Stimulated activated CD8-positive, alpha-beta memory T cell treated with anti-CD3 and anti-CD28 coated beads, Interleukin-15, amount 100 ng/mL, for 24 hours (primary cell): ENCODE results near the gene DGKB.

Experiments
- DNase-seq: peaks from one replicate; pipeline ENCODE4 v3.0.0-alpha.2; 2020; ENCODE audit warnings: low read depth

Gene DGKB

GRCh38 chr7:14380881-14381280, 521.7 kb downstream of the DGKB start:
- DNase-seq, result no peak

GRCh38 chr7:14377646-14378266, 524.8 kb downstream of the DGKB start:
- no peak for DNase-seq

- DNase-seq, result no peak
These were observed 525.8 kb downstream of the DGKB start for GRCh38 chr7:14376711-14377110.

- DNase-seq, result no peak
These were observed 526.6 kb downstream of the DGKB start for GRCh38 chr7:14375998-14376397.

GRCh38 chr7:14374336-14374735, 528.2 kb downstream of the DGKB start:
- DNase-seq, result no peak

GRCh38 chr7:14368285-14368684, 534.3 kb downstream of the DGKB start:
- DNase-seq, result no peak

GRCh38 chr7:14351167-14351566, 551.4 kb downstream of the DGKB start:
- no peak for DNase-seq

GRCh38 chr7:14341200-14341775, 561.3 kb downstream of the DGKB start:
- DNase-seq, result no peak

- DNase-seq, result no peak
These were observed 562.0 kb downstream of the DGKB start for GRCh38 chr7:14340393-14341074.

- DNase-seq, result no peak
These were observed 562.7 kb downstream of the DGKB start for GRCh38 chr7:14339861-14340260.

- DNase-seq, result no peak
These were observed 566.3 kb downstream of the DGKB start for GRCh38 chr7:14336256-14336655.

GRCh38 chr7:14332155-14332554, 570.4 kb downstream of the DGKB start:
- no peak for DNase-seq

GRCh38 chr7:14324767-14325166, 577.8 kb downstream of the DGKB start:
- DNase-seq, result no peak

GRCh38 chr7:14322724-14323123, 579.8 kb downstream of the DGKB start:
- no peak for DNase-seq

- DNase-seq, result no peak
These were observed 580.6 kb downstream of the DGKB start for GRCh38 chr7:14321947-14322346.

- DNase-seq, result no peak
These were observed 593.1 kb downstream of the DGKB start for GRCh38 chr7:14309432-14309831.

GRCh38 chr7:14305233-14305866, 597.2 kb downstream of the DGKB start:
- DNase-seq, result no peak

GRCh38 chr7:14303536-14303935, 599.0 kb downstream of the DGKB start:
- no peak for DNase-seq

GRCh38 chr7:14294637-14295036, 607.9 kb downstream of the DGKB start:
- DNase-seq, result no peak

- no peak for DNase-seq
These were observed 609.1 kb downstream of the DGKB start for GRCh38 chr7:14293434-14293833.

GRCh38 chr7:14292737-14293136, 609.8 kb downstream of the DGKB start:
- DNase-seq, result no peak

GRCh38 chr7:14289957-14290356, 612.6 kb downstream of the DGKB start:
- no peak for DNase-seq

GRCh38 chr7:14288701-14289100, 613.9 kb downstream of the DGKB start:
- no peak for DNase-seq
